Measurements from ENCODE around the gene NMNAT1.
"Not testable (repeated sequence)": the region's sequence is repeated elsewhere in the genome, so short reads cannot be mapped to it uniquely, and the experiment has no call there.

The NMNAT1 gene

DNA sequence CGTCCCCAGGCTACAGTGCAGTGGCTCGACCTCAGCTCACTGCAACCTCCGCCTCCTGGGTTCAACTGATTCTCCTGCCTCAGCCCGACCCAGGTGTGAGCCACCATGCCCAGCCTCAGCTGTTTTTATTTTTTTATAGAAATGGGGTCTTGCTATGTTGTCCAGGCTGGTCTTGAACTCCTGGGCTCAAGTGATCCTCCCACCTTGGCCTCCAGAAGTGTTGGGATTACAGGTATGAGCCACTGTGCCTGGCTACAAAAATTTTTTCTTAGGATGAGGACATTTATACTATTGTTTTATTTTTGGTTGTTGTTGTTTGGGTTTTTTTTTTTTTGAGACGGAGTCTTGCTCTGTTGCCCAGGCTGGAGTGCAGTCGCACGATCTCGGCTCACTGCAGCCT, 62.0 kb downstream of the NMNAT1 start:
- H3K4me3 ChIP-seq (ENCODE audit: control insufficient read depth in 1 of 7, extremely low read depth in 1 of 7, insufficient read depth in 4 of 7, low read depth in 2 of 7, low read length in 6 of 7); H3K27me3 ChIP-seq (replicated peaks in 2 of 5; ENCODE audit: control insufficient read depth in 4 of 5, insufficient read depth in 5 of 5, low read length in 4 of 5); CTCF ChIA-PET; DNase-seq; POLR2A ChIA-PET; H3K9me3 ChIP-seq (ENCODE audit: control extremely low read depth in 1 of 5, control insufficient read depth in 4 of 5, insufficient read depth in 2 of 5, low read depth in 1 of 5, low read length in 4 of 5); H3K27ac ChIP-seq (ENCODE audit: insufficient read depth in 1 of 2, low read depth in 1 of 2, low read length in 2 of 2, poor library complexity in 1 of 2, severe bottlenecking in 2 of 2); H3K4me1 ChIP-seq (ENCODE audit: control extremely low read depth in 1 of 4, control insufficient read depth in 4 of 4, insufficient read depth in 4 of 4, low read length in 3 of 4); H3K36me3 ChIP-seq (ENCODE audit: control insufficient read depth in 4 of 4, insufficient read depth in 4 of 4, low read length in 3 of 4): not testable (repeated sequence)
- WGBS (ENCODE audit: insufficient coverage): 92% methylated on average over 6 of the region's 8 CpGs

DNA sequence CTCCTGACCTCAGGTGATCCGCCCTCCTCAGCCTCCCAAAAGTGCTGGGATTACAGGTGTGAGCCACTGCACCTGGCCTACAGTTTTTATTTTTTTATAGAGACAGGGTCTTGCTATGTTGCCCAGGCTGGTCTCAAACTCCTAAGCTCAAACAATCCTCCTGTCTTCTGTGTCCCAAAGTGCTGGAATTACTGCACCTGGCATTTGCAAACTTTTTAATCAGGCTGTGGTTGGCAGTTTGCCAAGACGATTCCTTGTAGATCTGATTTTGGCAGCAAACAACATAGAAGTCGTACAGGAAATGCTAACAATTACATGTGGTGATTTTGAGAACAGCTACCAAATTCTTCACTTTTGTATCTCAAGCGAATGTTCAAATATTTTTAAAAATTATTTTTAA, 63.9 kb downstream of the NMNAT1 start:
- ChIA-PET POLR2A (no interaction called here), CTCF (no interaction called here)
- Histone ChIP-seq H3K4me1 (ENCODE audit: control extremely low read depth in 1 of 4, control insufficient read depth in 4 of 4, insufficient read depth in 4 of 4, low read length in 3 of 4) (no peaks in the 10 kb centered on the region), H3K27ac (ENCODE audit: insufficient read depth in 1 of 2, low read depth in 1 of 2, low read length in 2 of 2, poor library complexity in 1 of 2, severe bottlenecking in 2 of 2) (no peak overlapping the region), H3K36me3 (ENCODE audit: control insufficient read depth in 4 of 4, insufficient read depth in 4 of 4, low read length in 3 of 4) (no peaks in the 10 kb centered on the region), H3K4me3 (ENCODE audit: control insufficient read depth in 1 of 7, extremely low read depth in 1 of 7, insufficient read depth in 4 of 7, low read depth in 2 of 7, low read length in 6 of 7) (no peak overlapping the region), H3K9me3 (ENCODE audit: control extremely low read depth in 1 of 5, control insufficient read depth in 4 of 5, insufficient read depth in 2 of 5, low read depth in 1 of 5, low read length in 4 of 5) (no peaks in the 10 kb centered on the region), H3K27me3 (replicated peaks in 2 of 5; ENCODE audit: control insufficient read depth in 4 of 5, insufficient read depth in 5 of 5, low read length in 4 of 5) (peaks cover 0 to 2% (median 0%) of the 10 kb centered on the region in 5 experiments)
- no peak for DNase-seq
- WGBS (ENCODE audit: insufficient coverage): no CpG with 5 or more reads among the region's 4 CpGs

DNA sequence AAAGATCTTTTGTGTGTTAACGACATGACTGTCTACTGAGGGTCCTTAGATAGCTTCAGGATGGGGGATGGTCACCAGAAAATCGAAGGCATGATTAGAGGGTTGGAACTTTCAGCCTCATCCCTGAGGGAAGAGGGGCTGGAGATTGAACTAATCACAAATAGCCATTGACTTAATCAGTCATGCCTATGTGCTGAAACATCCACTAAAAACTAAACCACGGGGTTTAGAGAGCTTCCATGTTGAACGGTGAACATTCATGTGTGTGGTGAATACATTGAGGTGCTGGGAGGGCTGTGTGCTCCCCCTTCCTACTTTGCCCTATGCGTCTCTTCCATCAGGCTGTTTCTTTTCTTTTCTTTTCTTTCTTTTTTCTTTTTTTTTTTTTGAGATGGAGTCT, 70.7 kb downstream of the NMNAT1 start:
- POLR2A ChIA-PET: no interaction called here
- Histone ChIP-seq H3K9me3 (ENCODE audit: control extremely low read depth in 1 of 5, control insufficient read depth in 4 of 5, insufficient read depth in 2 of 5, low read depth in 1 of 5, low read length in 4 of 5) (no peaks in the 10 kb centered on the region), H3K36me3 (ENCODE audit: control insufficient read depth in 4 of 4, insufficient read depth in 4 of 4, low read length in 3 of 4) (no peaks in the 10 kb centered on the region), H3K27me3 (replicated peaks in 2 of 5; ENCODE audit: control insufficient read depth in 4 of 5, insufficient read depth in 5 of 5, low read length in 4 of 5) (no peaks in the 10 kb centered on the region), H3K4me3 (ENCODE audit: control insufficient read depth in 1 of 7, extremely low read depth in 1 of 7, insufficient read depth in 4 of 7, low read depth in 2 of 7, low read length in 6 of 7) (no peak overlapping the region), H3K4me1 (ENCODE audit: control extremely low read depth in 1 of 4, control insufficient read depth in 4 of 4, insufficient read depth in 4 of 4, low read length in 3 of 4) (no peaks in the 10 kb centered on the region), H3K27ac (ENCODE audit: insufficient read depth in 1 of 2, low read depth in 1 of 2, low read length in 2 of 2, poor library complexity in 1 of 2, severe bottlenecking in 2 of 2) (no peak overlapping the region)
- no peak for DNase-seq
- 90% methylated on average over 2 of the region's 5 CpGs for WGBS (ENCODE audit: insufficient coverage)
- CTCF ChIA-PET: no interaction called here

DNA sequence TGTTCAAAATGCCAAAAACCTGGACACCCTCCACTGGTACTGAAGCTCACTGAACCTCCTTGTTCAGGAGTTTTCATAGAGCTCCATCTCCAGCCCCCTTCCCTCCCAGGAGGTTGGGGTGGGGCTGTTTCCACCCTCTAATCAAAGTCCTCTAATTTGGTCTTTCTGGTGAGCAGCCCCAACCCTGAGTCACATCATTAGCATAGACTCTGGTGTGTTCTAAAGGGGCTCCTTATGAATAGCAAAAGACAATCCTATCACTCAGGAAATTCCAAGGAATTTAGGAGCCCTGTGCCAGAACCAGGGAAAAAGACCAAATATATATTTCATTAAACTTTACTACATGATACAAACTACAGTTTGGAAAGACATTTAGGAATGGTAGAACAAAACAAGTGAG, 76.3 kb downstream of the NMNAT1 start:
- no peaks in the 10 kb centered on the region for H3K4me1 ChIP-seq (ENCODE audit: control extremely low read depth in 1 of 4, control insufficient read depth in 4 of 4, insufficient read depth in 4 of 4, low read length in 3 of 4)
- ChIA-PET CTCF (interaction anchor here (1.2 kb wide), 1 partner anchor 69 kb away, joined by 3 read pairs; no protein-coding TSS in a partner anchor), POLR2A (no interaction called here)
- H3K27ac ChIP-seq (ENCODE audit: insufficient read depth in 1 of 2, low read depth in 1 of 2, low read length in 2 of 2, poor library complexity in 1 of 2, severe bottlenecking in 2 of 2): no peak overlapping the region
- no peaks in the 10 kb centered on the region for H3K27me3 ChIP-seq (replicated peaks in 2 of 5; ENCODE audit: control insufficient read depth in 4 of 5, insufficient read depth in 5 of 5, low read length in 4 of 5)
- H3K9me3 ChIP-seq (ENCODE audit: control extremely low read depth in 1 of 5, control insufficient read depth in 4 of 5, insufficient read depth in 2 of 5, low read depth in 1 of 5, low read length in 4 of 5): no peaks in the 10 kb centered on the region
- no peak overlapping the region for H3K4me3 ChIP-seq (ENCODE audit: control insufficient read depth in 1 of 7, extremely low read depth in 1 of 7, insufficient read depth in 4 of 7, low read depth in 2 of 7, low read length in 6 of 7)
- no peaks in the 10 kb centered on the region for H3K36me3 ChIP-seq (ENCODE audit: control insufficient read depth in 4 of 4, insufficient read depth in 4 of 4, low read length in 3 of 4)
- DNase-seq: no peak

DNA sequence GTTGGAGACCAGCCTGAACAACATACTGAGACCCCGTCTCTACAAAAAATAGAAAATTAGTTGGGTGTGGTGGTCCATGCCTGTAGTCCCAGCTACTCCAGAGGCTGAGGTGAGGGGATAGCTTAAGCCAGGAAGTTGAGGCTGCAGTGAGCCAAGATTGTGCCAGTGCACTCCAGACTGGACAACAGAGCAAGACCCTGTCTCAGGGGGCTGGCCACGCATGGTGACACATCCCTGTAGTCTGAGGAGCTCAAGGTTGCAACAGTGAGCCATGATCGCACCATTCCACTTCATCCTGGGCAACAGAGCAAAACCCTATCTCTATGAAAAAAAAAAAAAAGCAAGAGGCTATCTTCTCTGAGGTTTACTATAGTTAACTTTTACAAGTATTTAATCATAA, 76.8 kb downstream of the NMNAT1 start:
- H3K27me3 ChIP-seq (replicated peaks in 2 of 5; ENCODE audit: control insufficient read depth in 4 of 5, insufficient read depth in 5 of 5, low read length in 4 of 5): no peaks in the 10 kb centered on the region
- CTCF ChIA-PET: interaction anchor here (1.2 kb wide), 1 partner anchor 69 kb away, joined by 3 read pairs; no protein-coding TSS in a partner anchor
- H3K27ac ChIP-seq (ENCODE audit: insufficient read depth in 1 of 2, low read depth in 1 of 2, low read length in 2 of 2, poor library complexity in 1 of 2, severe bottlenecking in 2 of 2): no peak overlapping the region
- no peaks in the 10 kb centered on the region for H3K36me3 ChIP-seq (ENCODE audit: control insufficient read depth in 4 of 4, insufficient read depth in 4 of 4, low read length in 3 of 4)
- no peaks in the 10 kb centered on the region for H3K9me3 ChIP-seq (ENCODE audit: control extremely low read depth in 1 of 5, control insufficient read depth in 4 of 5, insufficient read depth in 2 of 5, low read depth in 1 of 5, low read length in 4 of 5)
- POLR2A ChIA-PET: no interaction called here
- H3K4me1 ChIP-seq (ENCODE audit: control extremely low read depth in 1 of 4, control insufficient read depth in 4 of 4, insufficient read depth in 4 of 4, low read length in 3 of 4): no peaks in the 10 kb centered on the region
- no peak for DNase-seq
- 100% methylated on average over 2 of the region's 3 CpGs for WGBS (ENCODE audit: insufficient coverage)
- no peak overlapping the region for H3K4me3 ChIP-seq (ENCODE audit: control insufficient read depth in 1 of 7, extremely low read depth in 1 of 7, insufficient read depth in 4 of 7, low read depth in 2 of 7, low read length in 6 of 7)

DNA sequence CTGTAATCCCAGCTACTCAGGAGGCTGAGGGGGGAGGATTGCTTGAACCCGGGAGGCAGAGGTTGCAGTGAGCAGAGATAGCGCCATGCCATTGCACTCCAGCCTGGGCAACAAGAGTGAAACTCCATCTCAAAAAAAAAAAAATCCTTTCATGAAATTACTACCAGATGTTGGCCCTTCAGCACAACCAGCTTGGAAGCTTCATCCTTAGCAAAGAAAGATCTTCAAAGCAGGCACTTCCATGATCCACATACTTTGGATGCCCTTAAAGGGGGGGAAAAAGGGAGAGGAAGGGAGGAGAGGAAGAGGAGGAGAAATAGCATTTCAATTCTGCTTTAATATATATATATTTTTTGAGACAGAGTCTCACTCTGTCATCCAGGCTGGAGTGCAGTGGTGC, 77.4 kb downstream of the NMNAT1 start:
- POLR2A ChIA-PET; H3K27ac ChIP-seq (ENCODE audit: insufficient read depth in 1 of 2, low read depth in 1 of 2, low read length in 2 of 2, poor library complexity in 1 of 2, severe bottlenecking in 2 of 2); H3K4me1 ChIP-seq (ENCODE audit: control extremely low read depth in 1 of 4, control insufficient read depth in 4 of 4, insufficient read depth in 4 of 4, low read length in 3 of 4); H3K4me3 ChIP-seq (ENCODE audit: control insufficient read depth in 1 of 7, extremely low read depth in 1 of 7, insufficient read depth in 4 of 7, low read depth in 2 of 7, low read length in 6 of 7); H3K27me3 ChIP-seq (replicated peaks in 2 of 5; ENCODE audit: control insufficient read depth in 4 of 5, insufficient read depth in 5 of 5, low read length in 4 of 5); DNase-seq; H3K36me3 ChIP-seq (ENCODE audit: control insufficient read depth in 4 of 4, insufficient read depth in 4 of 4, low read length in 3 of 4); H3K9me3 ChIP-seq (ENCODE audit: control extremely low read depth in 1 of 5, control insufficient read depth in 4 of 5, insufficient read depth in 2 of 5, low read depth in 1 of 5, low read length in 4 of 5): not testable (repeated sequence)
- CTCF ChIA-PET: interaction anchor here (1.2 kb wide), 1 partner anchor 70 kb away, joined by 3 read pairs; no protein-coding TSS in a partner anchor
- WGBS (ENCODE audit: insufficient coverage): 100% methylated on average over 2 of the region's 2 CpGs

DNA sequence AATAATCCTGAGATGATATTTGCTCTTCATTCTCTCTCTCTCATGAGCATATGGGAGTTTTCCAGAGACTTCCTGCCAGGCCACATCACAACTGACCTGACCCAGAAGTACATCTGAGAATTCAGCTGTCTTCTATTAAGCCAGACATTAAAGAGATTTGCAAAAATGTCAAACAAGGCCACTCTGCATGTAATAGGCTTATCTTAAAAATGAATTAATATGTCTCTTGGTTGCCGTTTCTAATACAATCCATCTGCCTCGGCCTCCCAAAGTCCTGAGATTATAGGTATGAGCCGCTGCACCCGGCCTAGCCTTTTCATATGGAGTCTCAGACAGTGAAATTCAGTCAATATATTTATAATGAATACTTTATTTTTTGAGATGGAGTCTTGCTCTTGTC, 78.7 kb downstream of the NMNAT1 start:
- not testable (repeated sequence) for H3K27me3 ChIP-seq (replicated peaks in 2 of 5; ENCODE audit: control insufficient read depth in 4 of 5, insufficient read depth in 5 of 5, low read length in 4 of 5); H3K4me1 ChIP-seq (ENCODE audit: control extremely low read depth in 1 of 4, control insufficient read depth in 4 of 4, insufficient read depth in 4 of 4, low read length in 3 of 4); H3K4me3 ChIP-seq (ENCODE audit: control insufficient read depth in 1 of 7, extremely low read depth in 1 of 7, insufficient read depth in 4 of 7, low read depth in 2 of 7, low read length in 6 of 7); H3K36me3 ChIP-seq (ENCODE audit: control insufficient read depth in 4 of 4, insufficient read depth in 4 of 4, low read length in 3 of 4); DNase-seq; H3K27ac ChIP-seq (ENCODE audit: insufficient read depth in 1 of 2, low read depth in 1 of 2, low read length in 2 of 2, poor library complexity in 1 of 2, severe bottlenecking in 2 of 2); H3K9me3 ChIP-seq (ENCODE audit: control extremely low read depth in 1 of 5, control insufficient read depth in 4 of 5, insufficient read depth in 2 of 5, low read depth in 1 of 5, low read length in 4 of 5)
- ChIA-PET CTCF (interaction anchor here (0.6 kb wide), 1 partner anchor 57 kb away, joined by 3 read pairs; no protein-coding TSS in a partner anchor), POLR2A (interaction anchor here (0.7 kb wide), 1 partner anchor 70 kb away, joined by 4 read pairs; no protein-coding TSS in a partner anchor)
- WGBS (ENCODE audit: insufficient coverage): no CpG with 5 or more reads among the region's 4 CpGs

All from common myeloid progenitor, CD34-positive (primary cell).